Smooth muscle cell (in vitro differentiated cells): Measurements from ENCODE around the gene ACTR1A. TPM values are rescaled to one million over a fixed set of nuclear protein-coding genes. Genes with fewer than 3 reads are reported as not detected.

Source experiments
- DNase-seq: peaks from one replicate; lab custom pipeline; 2025; ENCODE audit not compliant: unreplicated experiment; lab: John Stamatoyannopoulos, UW
- H2AFZ ChIP-seq: fragments of 200-600 bp; sonication (generic); 2 replicates; pipeline ENCODE4 v1.6.0; 2016; ENCODE audit warnings: antibody characterized with exemption, low read depth, mild to moderate bottlenecking
- H3F3A ChIP-seq: fragments of 200-600 bp; sonication (generic); 2 replicates; pipeline ENCODE4 v1.6.0; 2017; ENCODE audit warnings: antibody characterized with exemption, low read depth
- H3K27ac ChIP-seq: fragments of 200-600 bp; sonication (generic); 2 replicates; pipeline ENCODE4 v1.5.1; 2016; ENCODE audit warnings: low read depth, mild to moderate bottlenecking
- H3K27me3 ChIP-seq: fragments of 200-600 bp; sonication (generic); 2 replicates; pipeline ENCODE4 v1.6.1; 2016; ENCODE audit warnings: low read depth, mild to moderate bottlenecking
- H3K36me3 ChIP-seq: fragments of 200-600 bp; sonication (generic); 2 replicates; pipeline ENCODE4 v1.5.1; 2016; ENCODE audit warnings: low read depth
- H3K4me1 ChIP-seq: fragments of 200-600 bp; sonication (generic); 2 replicates; pipeline ENCODE4 v1.5.1; 2016; ENCODE audit warnings: low read depth
- H3K4me2 ChIP-seq: fragments of 200-600 bp; sonication (generic); 2 replicates; pipeline ENCODE4 v1.6.0; 2016; ENCODE audit warnings: mild to moderate bottlenecking
- H3K4me3 ChIP-seq: fragments of 200-600 bp; sonication (generic); 2 replicates; pipeline ENCODE4 v1.5.1; 2016; ENCODE audit warnings: mild to moderate bottlenecking
- H3K79me2 ChIP-seq: fragments of 200-600 bp; sonication (generic); 2 replicates; pipeline ENCODE4 v1.6.0; 2016; ENCODE audit warnings: low read depth, mild to moderate bottlenecking
- H3K9ac ChIP-seq: fragments of 200-600 bp; sonication (generic); 2 replicates; pipeline ENCODE4 v1.6.0; 2016; ENCODE audit warnings: low read depth
- H3K9me3 ChIP-seq: fragments of 200-600 bp; sonication (generic); replicated peaks from 2 replicates; pipeline ENCODE4 v1.5.1; 2016; ENCODE audit warnings: low read depth
- H4K20me1 ChIP-seq: fragments of 200-600 bp; sonication (generic); 2 replicates; pipeline ENCODE4 v1.6.0; 2016; ENCODE audit warnings: low read depth
- WGBS: methylation state at CpG from one replicate; pipeline ENCODE4 v1.1.7; 2016; ENCODE audit warnings: low lambda C conversion rate; 5-methylcytosine and 5-hydroxymethylcytosine counted together
- polyA plus RNA-seq: library from polyadenylated mRNA; unstranded; fragments of >200 nt; fragmentation: Nextera tagmentation; extraction: Ambion mirVana; gene quantifications from 2 replicates; pipeline ENCODE4 v1.2.1, GENCODE V29; 2016
- total RNA-seq: library from RNA; depleted of rRNA; stranded (reverse); fragments of >200 nt; gene quantifications from 2 replicates; pipeline ENCODE4 v1.2.3, GENCODE V29; 2014
- TF ChIP-seq, protein P1 (sequence below): fragments of 200-600 bp; sonication (generic); IDR thresholded peaks from 2 replicates; pipeline ENCODE4 v1.5.1; 2017; ENCODE audit warnings: borderline replicate concordance, mild to moderate bottlenecking, antibody characterized with exemption; ENCODE audit not compliant: insufficient read depth, poor library complexity, severe bottlenecking

ACTR1A gene
- total and polyA plus RNA-seq, 2 experiments from 2014 or later: 144 to 149 TPM

DNA sequence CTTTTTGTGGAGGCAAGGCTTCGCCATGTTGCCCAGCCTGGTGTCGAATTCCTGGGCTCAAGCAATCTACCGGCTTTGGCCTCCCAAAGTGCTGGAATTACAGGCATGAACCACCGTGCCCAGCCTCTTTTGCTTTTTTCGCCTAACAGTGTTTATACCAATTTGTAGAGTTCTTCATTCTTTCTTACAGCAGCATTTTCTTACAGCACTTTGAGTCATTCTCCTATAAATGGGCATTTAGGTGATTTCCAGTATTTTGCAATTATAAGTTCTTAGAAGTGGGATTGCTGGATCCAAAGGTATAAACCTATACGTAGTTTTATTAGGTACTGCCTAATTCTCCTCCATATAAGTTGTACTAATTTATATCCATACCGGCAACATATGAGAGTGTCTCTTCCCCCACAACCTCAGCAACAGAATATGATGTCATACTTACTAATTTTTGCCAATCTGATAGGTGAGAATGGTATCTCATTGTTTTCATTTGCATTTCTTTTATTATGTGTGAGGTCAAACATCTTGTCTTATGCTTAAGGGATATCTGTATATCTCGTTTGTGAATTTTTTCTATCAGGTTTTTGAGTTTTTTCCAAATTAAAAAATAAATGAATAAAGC, 40.4 kb upstream of the ACTR1A start:
- Histone ChIP-seq H3K4me1 (peaks cover 5% of the 10 kb centered on the region), H3K36me3 (no peaks in the 10 kb centered on the region), H2AFZ (no peak overlapping the region), H4K20me1 (peaks cover 82% of the 10 kb centered on the region), H3K9ac (no peak overlapping the region), H3K27me3 (no peaks in the 10 kb centered on the region), H3K27ac (peak overlapping the region; percentile 68), H3K4me2 (peak overlapping the region; percentile 57), H3K79me2 (peaks cover 59% of the 10 kb centered on the region), H3F3A (no peaks in the 10 kb centered on the region), H3K4me3 (no peak overlapping the region), H3K9me3 (no peaks in the 10 kb centered on the region)
- 64% methylated on average over 8 of the region's 8 CpGs for WGBS
- TF ChIP-seq, protein P1, sequence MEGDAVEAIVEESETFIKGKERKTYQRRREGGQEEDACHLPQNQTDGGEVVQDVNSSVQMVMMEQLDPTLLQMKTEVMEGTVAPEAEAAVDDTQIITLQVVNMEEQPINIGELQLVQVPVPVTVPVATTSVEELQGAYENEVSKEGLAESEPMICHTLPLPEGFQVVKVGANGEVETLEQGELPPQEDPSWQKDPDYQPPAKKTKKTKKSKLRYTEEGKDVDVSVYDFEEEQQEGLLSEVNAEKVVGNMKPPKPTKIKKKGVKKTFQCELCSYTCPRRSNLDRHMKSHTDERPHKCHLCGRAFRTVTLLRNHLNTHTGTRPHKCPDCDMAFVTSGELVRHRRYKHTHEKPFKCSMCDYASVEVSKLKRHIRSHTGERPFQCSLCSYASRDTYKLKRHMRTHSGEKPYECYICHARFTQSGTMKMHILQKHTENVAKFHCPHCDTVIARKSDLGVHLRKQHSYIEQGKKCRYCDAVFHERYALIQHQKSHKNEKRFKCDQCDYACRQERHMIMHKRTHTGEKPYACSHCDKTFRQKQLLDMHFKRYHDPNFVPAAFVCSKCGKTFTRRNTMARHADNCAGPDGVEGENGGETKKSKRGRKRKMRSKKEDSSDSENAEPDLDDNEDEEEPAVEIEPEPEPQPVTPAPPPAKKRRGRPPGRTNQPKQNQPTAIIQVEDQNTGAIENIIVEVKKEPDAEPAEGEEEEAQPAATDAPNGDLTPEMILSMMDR: no peak
- DNase-seq: no peak

DNA sequence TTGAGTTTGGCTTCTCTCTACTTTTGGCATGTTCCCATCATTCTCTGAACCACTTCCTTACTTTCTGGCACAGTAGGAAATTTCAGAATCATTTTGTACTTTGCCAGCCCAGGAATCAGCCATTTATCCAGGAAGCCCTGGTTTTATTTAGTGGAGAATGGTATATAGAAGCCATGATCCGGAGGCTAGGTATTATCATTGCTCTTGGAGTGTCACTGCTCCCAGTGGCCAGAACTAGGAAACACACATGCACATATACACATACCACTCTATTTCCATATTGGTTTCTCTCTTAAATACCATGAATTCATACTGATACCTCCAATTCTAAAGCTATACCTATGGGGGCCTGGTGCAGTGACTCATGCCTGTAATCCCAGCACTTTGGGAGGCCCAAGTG, 37.5 kb upstream of the ACTR1A start:
- no peak overlapping the region for H3K4me2 ChIP-seq
- no peaks in the 10 kb centered on the region for H3K9me3 ChIP-seq
- H3K36me3 ChIP-seq: no peaks in the 10 kb centered on the region
- H3K9ac ChIP-seq: no peak overlapping the region
- no peaks in the 10 kb centered on the region for H3K27me3 ChIP-seq
- H3K4me3 ChIP-seq: no peak overlapping the region
- H3K4me1 ChIP-seq: no peaks in the 10 kb centered on the region
- TF ChIP-seq, protein P1: peak; percentile 16
- DNase-seq: no peak
- no peaks in the 10 kb centered on the region for H3F3A ChIP-seq
- peaks cover 73% of the 10 kb centered on the region for H4K20me1 ChIP-seq
- H3K79me2 ChIP-seq: peaks cover 47% of the 10 kb centered on the region
- no peak overlapping the region for H3K27ac ChIP-seq
- 73% methylated on average over 1 of the region's 1 CpG for WGBS
- no peak overlapping the region for H2AFZ ChIP-seq

DNA sequence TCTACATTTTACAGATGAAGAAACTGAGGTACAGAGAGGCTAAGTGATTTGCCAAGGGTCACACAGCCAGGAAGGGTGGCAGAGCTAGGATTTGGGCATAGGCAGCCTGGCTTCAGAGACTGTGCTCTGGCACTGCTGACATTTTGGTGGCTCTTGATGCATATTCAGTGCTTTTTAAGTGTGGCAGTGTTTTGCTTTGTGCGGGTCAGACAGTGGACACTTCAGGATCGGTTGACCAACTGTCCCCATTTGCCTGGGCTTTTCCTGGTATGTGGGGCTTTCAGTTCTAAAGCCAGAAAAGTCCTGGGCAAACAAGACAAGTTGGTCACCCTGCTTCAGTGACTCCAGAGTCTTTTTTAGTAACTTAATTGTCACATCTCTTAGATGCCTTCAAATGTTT, 36.3 kb upstream of the ACTR1A start:
- Histone ChIP-seq H3K27me3 (no peaks in the 10 kb centered on the region), H3K9ac (no peak overlapping the region), H3F3A (no peaks in the 10 kb centered on the region), H3K27ac (no peak overlapping the region), H3K4me3 (no peak overlapping the region), H3K4me1 (no peaks in the 10 kb centered on the region), H3K79me2 (peaks cover 44% of the 10 kb centered on the region), H2AFZ (no peak overlapping the region), H3K36me3 (no peaks in the 10 kb centered on the region), H4K20me1 (peaks cover 72% of the 10 kb centered on the region), H3K9me3 (no peaks in the 10 kb centered on the region), H3K4me2 (no peak overlapping the region)
- DNase-seq: no peak
- TF ChIP-seq, protein P1: no peak
- 86% methylated on average over 2 of the region's 2 CpGs for WGBS

DNA sequence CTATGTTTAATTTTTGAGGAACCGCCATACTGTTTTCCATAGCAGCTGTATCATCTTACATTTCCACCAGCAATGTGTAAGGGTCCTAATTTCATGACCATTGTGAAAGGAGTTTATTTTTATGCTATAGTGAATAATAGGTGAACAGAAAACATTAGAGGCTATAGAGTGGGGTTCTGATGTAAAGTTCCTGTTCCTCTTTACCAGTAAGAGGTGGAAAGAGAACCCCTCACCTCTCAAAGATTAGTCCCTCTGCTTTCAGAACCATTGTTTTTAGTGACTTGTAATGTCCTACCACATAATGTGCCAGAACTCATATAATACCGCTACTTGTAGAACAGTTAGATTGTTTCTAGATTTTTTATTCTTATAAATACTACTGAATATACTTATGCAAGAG, 35.4 kb upstream of the ACTR1A start:
- Histone ChIP-seq H3K9me3 (no peaks in the 10 kb centered on the region), H3K79me2 (peaks cover 38% of the 10 kb centered on the region), H3K4me2 (no peak overlapping the region), H3K36me3 (no peaks in the 10 kb centered on the region), H2AFZ (no peak overlapping the region), H3K27me3 (no peaks in the 10 kb centered on the region), H3K9ac (no peak overlapping the region), H3K4me3 (no peak overlapping the region), H4K20me1 (peaks cover 73% of the 10 kb centered on the region), H3K4me1 (no peaks in the 10 kb centered on the region), H3K27ac (no peak overlapping the region), H3F3A (no peaks in the 10 kb centered on the region)
- DNase-seq: no peak
- WGBS: 96% methylated on average over 2 of the region's 2 CpGs
- TF ChIP-seq, protein P1: no peak
